HTR-8/SVneo (cell line): ENCODE measurements around the gene GDE1.

Source experiments
- DNase-seq: peaks from one replicate; pipeline ENCODE4 v3.0.0; 2011; ENCODE audit warnings: low spot score, mixed read lengths; ENCODE audit not compliant: insufficient read length
- FAIRE-seq: peaks from 2 replicates; lab custom pipeline; 2011; peaks lifted over from hg19 to GRCh38; lab: Jason Lieb, UNC

Gene GDE1

DNA sequence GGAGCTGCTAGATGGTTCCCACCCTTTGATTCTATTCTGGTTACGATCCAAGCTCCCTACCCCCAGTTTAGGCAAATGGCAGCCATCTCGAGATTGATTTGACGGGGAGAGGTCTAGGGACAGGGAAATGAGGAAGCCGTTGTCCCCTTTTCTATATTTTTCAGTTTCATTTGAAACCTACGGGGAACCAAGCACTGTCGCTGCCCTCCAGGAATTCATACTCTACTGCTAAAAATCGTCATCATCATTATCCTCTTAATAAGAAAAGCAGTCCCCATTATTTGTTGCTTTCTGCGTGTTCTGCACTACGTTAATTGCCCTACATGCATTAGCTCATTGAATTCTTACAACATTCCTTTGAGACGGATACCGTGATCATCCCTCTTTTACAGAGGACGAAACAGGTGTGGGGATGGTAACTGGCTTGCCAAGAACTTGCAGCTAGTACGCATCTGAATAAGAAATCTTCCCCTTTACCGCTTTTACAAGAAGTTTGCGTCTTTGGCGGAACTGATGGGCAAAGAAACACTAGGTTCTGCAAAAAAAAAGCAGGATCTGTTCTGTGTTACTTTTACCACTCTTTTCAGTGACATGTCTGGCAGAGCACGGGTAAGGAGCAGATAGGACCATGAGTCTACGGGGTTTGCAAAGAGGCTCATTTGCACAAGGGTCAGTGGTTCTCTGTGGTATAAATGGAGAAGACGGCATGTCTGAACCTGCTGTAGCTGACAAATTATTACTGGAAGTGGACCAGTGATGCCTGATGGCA, 2.9 kb upstream of the GDE1 start:
- DNase-seq (no peak), FAIRE-seq (no peak)

- DNase-seq (no peak), FAIRE-seq (no peak)
Observed at GRCh38 chr16:19524356-19524615, 2.4 kb upstream of the GDE1 start.

- DNase-seq (peak; percentile 89), FAIRE-seq (no peak)
Observed at GRCh38 chr16:19523559-19524355, 1.9 kb upstream of the GDE1 start, which contains the start of gene CCP110. Gene CCP110 (plus strand): TSS chr16:19523942. CDS start chr16:19527882, 3,940 bp downstream.

- FAIRE-seq (no peak), DNase-seq (no peak)
Observed at GRCh38 chr16:19523184-19523558, 1.3 kb upstream of the GDE1 start.

DNA sequence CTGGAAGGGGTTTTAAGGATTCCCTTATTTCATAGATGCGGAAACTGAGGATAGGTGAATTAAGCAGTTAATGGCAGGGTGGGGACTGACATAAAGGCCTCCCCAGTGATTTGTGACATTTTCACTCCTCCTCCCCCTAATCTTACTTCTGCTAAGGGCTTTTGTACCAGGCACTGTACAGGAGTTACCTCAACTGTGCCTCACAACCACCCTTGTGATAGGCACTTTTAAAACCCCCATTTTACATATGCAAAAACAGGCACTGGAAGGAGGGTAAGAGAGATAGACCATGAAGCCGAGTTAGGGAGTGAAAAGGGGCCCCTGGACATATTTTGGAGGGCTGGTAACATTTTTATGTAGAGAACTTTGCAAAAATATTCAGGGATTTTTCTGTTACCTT, 862 bp upstream of the GDE1 start:
- FAIRE-seq (no peak), DNase-seq (no peak)

DNA sequence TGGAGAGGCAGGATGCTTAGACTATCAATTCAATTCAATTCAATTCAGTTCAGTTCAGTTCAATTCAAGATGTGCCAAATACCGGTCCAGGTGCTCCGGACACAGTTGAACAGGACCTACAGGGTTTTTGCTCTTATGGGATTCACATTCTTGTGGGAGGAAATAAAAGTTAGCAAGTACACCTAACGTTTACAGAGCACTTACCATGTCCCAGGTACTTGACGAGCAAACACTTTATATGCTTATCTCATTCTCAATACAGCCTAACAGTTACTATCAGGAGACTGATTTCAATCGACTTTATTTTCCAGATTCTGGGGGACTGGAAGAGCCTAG, 467 bp upstream of the GDE1 start:
- FAIRE-seq (no peak), DNase-seq (no peak)

DNA sequence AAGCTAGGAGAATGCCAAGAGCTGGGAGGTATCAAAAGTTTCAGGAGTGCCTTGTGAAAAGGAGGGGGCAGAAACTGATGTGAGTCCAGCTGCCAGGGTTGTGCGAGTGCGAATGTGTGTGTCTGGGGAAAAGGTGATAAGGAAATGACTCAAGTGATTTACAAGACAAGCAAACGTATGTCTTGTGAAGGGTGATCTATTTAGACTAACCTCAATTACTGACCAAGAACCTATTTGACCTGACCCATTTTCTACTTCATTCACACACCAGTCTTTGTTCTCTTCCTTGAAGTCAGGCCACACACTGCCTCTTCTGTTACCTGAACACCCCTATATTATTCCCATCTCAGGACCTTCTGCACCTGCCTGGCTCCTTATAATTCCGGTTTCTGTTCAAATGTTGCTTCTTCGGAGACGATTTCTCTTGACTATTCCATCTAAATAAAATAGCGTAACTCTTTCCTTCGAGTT, 1.0 kb downstream of the GDE1 start:
- FAIRE-seq = no peak
- DNase-seq = no peak

DNA sequence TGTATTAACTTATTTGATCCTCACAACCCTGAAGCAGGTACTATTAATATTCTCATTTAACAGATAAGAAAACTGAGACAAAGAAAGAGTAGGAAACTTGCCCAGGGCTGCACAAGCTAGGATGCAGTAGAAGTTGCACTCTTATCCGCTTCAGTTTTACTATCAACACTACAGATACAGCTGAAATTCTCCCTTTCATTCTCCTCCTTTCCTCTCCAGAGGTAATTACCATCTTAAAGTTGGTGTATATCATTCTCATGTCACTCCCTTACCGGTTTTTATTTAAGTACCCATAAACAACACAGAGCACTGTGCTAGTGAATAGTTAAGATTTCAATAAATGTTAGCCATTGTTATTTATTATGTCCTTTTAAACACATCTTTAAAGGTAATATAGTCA, 3.5 kb downstream of the GDE1 start:
- no peak for FAIRE-seq
- no peak for DNase-seq

GRCh38 chr16:19517424-19518089, 4.3 kb downstream of the GDE1 start:
- FAIRE-seq (no peak), DNase-seq (no peak)

GRCh38 chr16:19515757-19516156, 6.1 kb downstream of the GDE1 start:
- no peak for FAIRE-seq

GRCh38 chr16:19513377-19514053, 8.4 kb downstream of the GDE1 start:
- FAIRE-seq (no peak), DNase-seq (no peak)

More at GRCh38 chr16:19515757-19516156, 6.1 kb downstream of the GDE1 start:
- no peak for DNase-seq

GRCh38 chr16:19512297-19512696, 9.6 kb downstream of the GDE1 start:
- DNase-seq = no peak
- no peak for FAIRE-seq

DNA sequence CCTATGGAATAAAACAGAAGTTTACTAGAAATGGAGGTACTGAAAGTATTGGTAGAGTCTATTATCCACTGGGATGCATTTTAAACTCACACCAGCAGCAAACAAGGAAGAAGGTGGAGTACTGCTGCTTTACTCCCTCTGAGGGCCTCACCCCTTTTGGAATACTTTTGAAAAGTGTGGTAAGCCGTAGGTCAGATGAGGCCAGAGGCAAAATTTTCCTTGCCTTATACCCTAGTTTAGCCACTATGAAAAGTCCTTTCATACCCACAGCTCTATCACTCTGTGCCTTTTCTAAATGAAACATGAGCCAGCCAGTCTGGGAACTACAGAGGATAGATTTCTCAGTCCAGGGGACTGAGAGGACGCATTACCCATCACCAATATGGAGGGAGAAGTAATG, 14.0 kb downstream of the GDE1 start:
- FAIRE-seq = no peak
- no peak for DNase-seq

GRCh38 chr16:19506965-19507364, 14.9 kb downstream of the GDE1 start:
- no peak for FAIRE-seq
- DNase-seq = no peak

GRCh38 chr16:19505600-19506303, 16.1 kb downstream of the GDE1 start:
- no peak for FAIRE-seq

DNA sequence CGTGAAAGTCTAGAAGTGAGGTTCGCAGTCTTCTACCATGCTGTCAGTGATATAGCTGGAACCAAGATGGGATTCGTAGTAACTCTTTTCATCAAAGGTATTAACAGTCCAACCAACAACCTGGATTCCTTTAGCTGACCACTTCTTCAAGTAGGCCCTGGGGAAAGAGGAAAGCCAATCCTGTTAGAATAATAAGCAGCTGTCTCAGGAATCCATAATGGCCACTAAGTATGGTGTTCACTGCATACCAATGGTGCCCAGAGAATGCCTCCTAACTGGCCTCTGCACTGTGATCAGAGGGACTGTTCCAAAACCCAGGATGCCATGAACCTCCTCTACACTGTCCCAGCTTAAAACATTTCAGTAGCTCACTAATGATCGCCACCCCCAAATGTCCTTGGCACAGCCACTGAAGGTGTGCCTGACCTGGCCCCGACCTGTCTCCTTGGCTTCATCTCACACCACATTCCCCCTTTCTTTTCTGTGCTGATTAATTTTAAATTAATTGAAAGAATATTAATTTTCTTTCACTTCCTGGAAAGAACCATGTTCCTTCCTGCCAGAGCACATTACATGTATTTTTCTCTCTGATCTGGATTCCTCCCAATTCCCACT, 18.3 kb downstream of the GDE1 start:
- DNase-seq = no peak
- no peak for FAIRE-seq

More at GRCh38 chr16:19505600-19506303, 16.1 kb downstream of the GDE1 start:
- no peak for DNase-seq

DNA sequence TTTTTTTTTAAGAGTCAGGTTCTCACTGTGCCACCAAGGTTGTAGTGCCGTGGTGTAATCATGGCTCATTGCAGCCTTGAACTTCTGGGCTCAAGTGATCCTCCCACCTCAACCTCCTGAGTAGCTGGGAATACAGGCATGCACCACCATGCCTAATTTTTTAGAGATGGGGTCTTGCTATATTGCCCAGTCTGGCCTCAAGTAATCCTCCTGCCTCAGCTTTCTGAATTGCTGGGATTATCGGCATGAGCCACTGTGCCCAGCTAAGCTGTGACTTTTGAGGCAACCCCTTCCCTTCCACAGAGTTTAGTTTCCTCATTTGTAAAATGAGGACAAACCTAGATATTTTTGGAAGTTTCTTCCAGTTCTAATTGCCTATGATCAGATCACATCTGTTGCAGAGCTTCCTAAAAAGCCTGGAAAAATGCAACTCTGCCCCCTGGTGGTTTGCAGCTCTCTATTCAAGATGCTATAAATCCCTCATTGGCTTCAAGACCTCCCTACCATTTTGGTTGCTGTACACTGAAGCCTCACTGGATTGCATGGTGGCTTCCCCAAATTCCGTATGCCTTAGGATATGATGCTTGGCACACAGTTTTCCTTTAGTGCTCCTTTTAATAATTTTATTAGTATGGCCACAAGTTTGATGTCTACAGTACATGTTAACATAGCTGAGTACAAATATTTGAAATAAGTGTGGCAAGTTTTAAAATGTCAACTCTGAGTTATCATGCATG, 19.3 kb downstream of the GDE1 start:
- peak; percentile 54 for DNase-seq

DNA sequence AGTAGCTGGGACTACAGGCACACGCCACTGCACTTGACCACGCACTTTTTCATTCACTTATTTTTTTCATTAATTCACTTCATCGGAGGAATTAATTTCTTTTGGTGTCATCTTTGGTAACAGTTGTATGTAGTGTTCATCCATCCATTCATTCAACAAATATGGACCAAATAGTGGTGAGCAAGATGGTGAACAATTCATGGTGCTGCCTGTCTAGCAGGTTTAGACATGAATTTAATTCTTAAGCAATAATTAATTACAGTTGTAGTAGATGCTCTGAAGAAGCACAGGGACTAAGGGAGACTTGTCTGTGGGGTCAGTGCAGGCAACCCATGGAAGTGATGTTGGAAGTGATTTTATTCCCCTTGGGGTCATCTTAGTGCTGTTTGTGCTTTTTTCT, 22.4 kb downstream of the GDE1 start:
- no peak for DNase-seq
- no peak for FAIRE-seq

More for the DNA sequence above, 19.3 kb downstream of the GDE1 start:
- FAIRE-seq = no peak

DNA sequence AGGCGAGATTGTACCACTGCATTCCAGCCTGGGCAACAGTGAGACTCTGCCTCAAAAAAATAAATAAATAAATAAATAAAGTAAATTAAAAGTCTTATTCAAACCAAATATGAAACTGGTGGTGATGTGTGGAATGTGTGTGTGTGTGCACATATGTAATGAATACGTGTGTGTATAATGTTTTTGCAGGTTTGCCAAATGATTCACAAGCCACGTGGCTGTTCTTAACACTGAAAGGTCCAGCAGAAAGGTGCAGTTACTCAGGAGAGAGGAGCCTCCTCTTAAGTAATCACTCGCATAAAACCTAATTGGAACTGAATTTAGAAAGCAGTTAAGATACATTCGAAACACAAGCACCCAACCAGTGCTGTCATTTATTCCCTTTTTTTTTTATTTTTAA, 22.9 kb downstream of the GDE1 start:
- FAIRE-seq (no peak), DNase-seq (no peak)
